ENCODE results near the gene SVEP1. TPM values are rescaled to one million over a fixed set of nuclear protein-coding genes. Genes with fewer than 3 reads are reported as not detected.
"Not testable (repeated sequence)": the region's sequence is repeated elsewhere in the genome, so short reads cannot be mapped to it uniquely, and the experiment has no call there.

The SVEP1 gene
- total and polyA plus RNA-seq, 2 donors (not counting 1 experiment from before 2014, with no cell fraction given) = not detected

GRCh38 chr9:110537841-110538646 lies 41.5 kb downstream of the SVEP1 start:
- no peaks in the 10 kb centered on the region for H3K4me1 Mint-ChIP-seq
- H3K27me3 Mint-ChIP-seq = peaks cover 4% of the 10 kb centered on the region
- TF ChIP-seq EZH2 (IDR thresholded peaks at IDR 0.05; ENCODE audit: borderline replicate concordance, insufficient read depth, low read depth, low read length, poor library complexity, severe bottlenecking) = no peak
- TF ChIP-seq, protein P1, sequence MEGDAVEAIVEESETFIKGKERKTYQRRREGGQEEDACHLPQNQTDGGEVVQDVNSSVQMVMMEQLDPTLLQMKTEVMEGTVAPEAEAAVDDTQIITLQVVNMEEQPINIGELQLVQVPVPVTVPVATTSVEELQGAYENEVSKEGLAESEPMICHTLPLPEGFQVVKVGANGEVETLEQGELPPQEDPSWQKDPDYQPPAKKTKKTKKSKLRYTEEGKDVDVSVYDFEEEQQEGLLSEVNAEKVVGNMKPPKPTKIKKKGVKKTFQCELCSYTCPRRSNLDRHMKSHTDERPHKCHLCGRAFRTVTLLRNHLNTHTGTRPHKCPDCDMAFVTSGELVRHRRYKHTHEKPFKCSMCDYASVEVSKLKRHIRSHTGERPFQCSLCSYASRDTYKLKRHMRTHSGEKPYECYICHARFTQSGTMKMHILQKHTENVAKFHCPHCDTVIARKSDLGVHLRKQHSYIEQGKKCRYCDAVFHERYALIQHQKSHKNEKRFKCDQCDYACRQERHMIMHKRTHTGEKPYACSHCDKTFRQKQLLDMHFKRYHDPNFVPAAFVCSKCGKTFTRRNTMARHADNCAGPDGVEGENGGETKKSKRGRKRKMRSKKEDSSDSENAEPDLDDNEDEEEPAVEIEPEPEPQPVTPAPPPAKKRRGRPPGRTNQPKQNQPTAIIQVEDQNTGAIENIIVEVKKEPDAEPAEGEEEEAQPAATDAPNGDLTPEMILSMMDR (IDR thresholded peaks at IDR 0.05) = no peak
- H3K4me1 ChIP-seq (ENCODE audit: control insufficient read depth in 2 of 2, insufficient read depth in 2 of 2, low read length in 2 of 2) = no peaks in the 10 kb centered on the region
- no peaks in the 10 kb centered on the region for H4K20me1 ChIP-seq (ENCODE audit: control insufficient read depth, insufficient read depth, low read length, poor library complexity, severe bottlenecking)
- no peak overlapping the region for H3K27ac Mint-ChIP-seq
- DNase-seq = no peak
- H3K4me3 Mint-ChIP-seq = no peak overlapping the region
- intact Hi-C loops (cut with micrococcal nuclease) = no loop called here
- H3K9ac ChIP-seq (ENCODE audit: low read length) = no peak overlapping the region
- H3K4me2 ChIP-seq (replicated peaks; ENCODE audit: low read depth, low read length, poor library complexity, severe bottlenecking) = no peak overlapping the region
- no peaks in the 10 kb centered on the region for H3K79me2 ChIP-seq (ENCODE audit: control insufficient read depth, insufficient read depth, low read length)
- POLR2A ChIA-PET = no interaction called here
- peaks cover 5% of the 10 kb centered on the region for H3K9me3 Mint-ChIP-seq (ENCODE audit: insufficient read depth)
- H2AFZ ChIP-seq (ENCODE audit: insufficient read depth, low read depth, low read length, poor library complexity, severe bottlenecking) = no peak overlapping the region
- CTCF ChIA-PET = no interaction called here
- no peaks in the 10 kb centered on the region for H3K27me3 ChIP-seq (replicated peaks in 1 of 4; ENCODE audit: control extremely low read depth in 1 of 4, control insufficient read depth in 3 of 4, insufficient read depth in 4 of 4, low read length in 3 of 4)
- no CpG with 5 or more reads among the region's 4 CpGs for WGBS (ENCODE audit: insufficient coverage)
- ATAC-seq (ENCODE audit: low read depth) = no peak
- H3K4me3 ChIP-seq (ENCODE audit: control extremely low read depth in 1 of 5, extremely low read depth in 1 of 5, insufficient read depth in 1 of 5, low read depth in 2 of 5, low read length in 4 of 5) = no peak overlapping the region
- H3K9me3 ChIP-seq (ENCODE audit: control extremely low read depth in 1 of 3, control insufficient read depth in 2 of 3, insufficient read depth in 1 of 3, low read length in 2 of 3) = no peaks in the 10 kb centered on the region
- H3K27ac ChIP-seq (ENCODE audit: low read length in 2 of 2) = no peak overlapping the region
- no peaks in the 10 kb centered on the region for H3K36me3 ChIP-seq (replicated peaks in 1 of 2; ENCODE audit: control extremely low read depth in 1 of 2, control insufficient read depth in 1 of 2, extremely low read depth in 1 of 2, insufficient read depth in 2 of 2, low read length in 1 of 2)

DNA sequence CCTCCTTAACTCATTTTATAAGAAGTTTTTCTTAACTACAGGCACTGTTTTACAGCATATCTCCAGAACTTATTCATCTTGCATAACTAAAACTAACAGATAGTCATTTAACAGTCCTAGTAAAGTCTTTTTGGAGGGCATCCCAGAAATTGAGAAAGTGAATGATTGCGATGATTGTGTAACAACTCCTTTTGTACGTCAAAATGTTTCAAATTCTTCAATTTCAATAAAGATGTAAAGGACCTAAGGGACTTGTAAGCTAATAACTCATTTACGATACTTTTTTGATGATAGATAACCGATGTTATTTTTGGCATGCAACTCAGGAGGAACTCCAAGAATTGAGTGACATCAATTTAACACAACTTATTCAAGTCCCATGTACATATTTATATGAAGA lies 42.7 kb downstream of the SVEP1 start:
- no peaks in the 10 kb centered on the region for H3K4me1 ChIP-seq (ENCODE audit: control insufficient read depth in 2 of 2, insufficient read depth in 2 of 2, low read length in 2 of 2)
- WGBS (ENCODE audit: insufficient coverage) = no CpG with 5 or more reads among the region's 4 CpGs
- H3K79me2 ChIP-seq (ENCODE audit: control insufficient read depth, insufficient read depth, low read length) = no peaks in the 10 kb centered on the region
- ChIA-PET POLR2A (no interaction called here), CTCF (no interaction called here)
- no peaks in the 10 kb centered on the region for H4K20me1 ChIP-seq (ENCODE audit: control insufficient read depth, insufficient read depth, low read length, poor library complexity, severe bottlenecking)
- Mint-ChIP-seq H3K27me3 (peaks cover 4% of the 10 kb centered on the region), H3K4me3 (no peak overlapping the region), H3K27ac (no peak overlapping the region), H3K9me3 (ENCODE audit: insufficient read depth) (peaks cover 5% of the 10 kb centered on the region), H3K4me1 (no peaks in the 10 kb centered on the region)
- no peak overlapping the region for H3K4me2 ChIP-seq (replicated peaks; ENCODE audit: low read depth, low read length, poor library complexity, severe bottlenecking)
- H3K9ac ChIP-seq (ENCODE audit: low read length) = no peak overlapping the region
- H3K9me3 ChIP-seq (ENCODE audit: control extremely low read depth in 1 of 3, control insufficient read depth in 2 of 3, insufficient read depth in 1 of 3, low read length in 2 of 3) = no peaks in the 10 kb centered on the region
- H3K27me3 ChIP-seq (replicated peaks in 1 of 4; ENCODE audit: control extremely low read depth in 1 of 4, control insufficient read depth in 3 of 4, insufficient read depth in 4 of 4, low read length in 3 of 4) = no peaks in the 10 kb centered on the region
- no peak for DNase-seq
- no peak overlapping the region for H3K27ac ChIP-seq (ENCODE audit: low read length in 2 of 2)
- intact Hi-C loops (cut with micrococcal nuclease) = no loop called here
- TF ChIP-seq EZH2 (IDR thresholded peaks at IDR 0.05; ENCODE audit: borderline replicate concordance, insufficient read depth, low read depth, low read length, poor library complexity, severe bottlenecking) = no peak
- TF ChIP-seq, protein P1 (IDR thresholded peaks at IDR 0.05) = no peak
- no peak for ATAC-seq (ENCODE audit: low read depth)
- H3K4me3 ChIP-seq (ENCODE audit: control extremely low read depth in 1 of 5, extremely low read depth in 1 of 5, insufficient read depth in 1 of 5, low read depth in 2 of 5, low read length in 4 of 5) = no peak overlapping the region
- no peaks in the 10 kb centered on the region for H3K36me3 ChIP-seq (replicated peaks in 1 of 2; ENCODE audit: control extremely low read depth in 1 of 2, control insufficient read depth in 1 of 2, extremely low read depth in 1 of 2, insufficient read depth in 2 of 2, low read length in 1 of 2)
- no peak overlapping the region for H2AFZ ChIP-seq (ENCODE audit: insufficient read depth, low read depth, low read length, poor library complexity, severe bottlenecking)

DNA sequence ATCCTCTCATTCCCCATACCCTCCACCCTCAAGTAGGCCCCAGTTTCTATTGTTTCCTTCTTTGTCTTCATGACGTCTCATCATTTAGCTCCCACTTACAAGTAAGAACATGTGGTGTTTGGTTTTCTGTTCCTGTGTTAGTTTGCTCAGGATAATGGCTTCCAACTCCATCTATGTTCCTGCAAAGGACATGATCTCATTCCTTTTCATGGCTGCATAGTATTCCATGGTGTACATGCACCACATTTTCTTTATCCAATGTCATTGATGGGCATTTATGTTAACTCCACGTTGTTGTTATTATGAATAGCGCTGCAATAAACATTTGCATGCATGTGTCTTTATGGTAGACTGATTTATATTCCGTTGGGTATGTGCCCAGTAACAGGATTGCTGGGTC lies 45.4 kb downstream of the SVEP1 start:
- ATAC-seq (ENCODE audit: low read depth); H3K4me2 ChIP-seq (replicated peaks; ENCODE audit: low read depth, low read length, poor library complexity, severe bottlenecking); H4K20me1 ChIP-seq (ENCODE audit: control insufficient read depth, insufficient read depth, low read length, poor library complexity, severe bottlenecking); H3K4me1 Mint-ChIP-seq; CTCF ChIA-PET; H3K4me3 Mint-ChIP-seq; H3K9me3 Mint-ChIP-seq (ENCODE audit: insufficient read depth); H3K79me2 ChIP-seq (ENCODE audit: control insufficient read depth, insufficient read depth, low read length); H3K9me3 ChIP-seq (ENCODE audit: control extremely low read depth in 1 of 3, control insufficient read depth in 2 of 3, insufficient read depth in 1 of 3, low read length in 2 of 3); H3K27me3 Mint-ChIP-seq; H3K9ac ChIP-seq (ENCODE audit: low read length); DNase-seq; H3K27ac Mint-ChIP-seq; POLR2A ChIA-PET; intact Hi-C loops (cut with micrococcal nuclease); H3K4me3 ChIP-seq (ENCODE audit: control extremely low read depth in 1 of 5, extremely low read depth in 1 of 5, insufficient read depth in 1 of 5, low read depth in 2 of 5, low read length in 4 of 5); H3K36me3 ChIP-seq (replicated peaks in 1 of 2; ENCODE audit: control extremely low read depth in 1 of 2, control insufficient read depth in 1 of 2, extremely low read depth in 1 of 2, insufficient read depth in 2 of 2, low read length in 1 of 2); H3K27ac ChIP-seq (ENCODE audit: low read length in 2 of 2); H2AFZ ChIP-seq (ENCODE audit: insufficient read depth, low read depth, low read length, poor library complexity, severe bottlenecking); H3K27me3 ChIP-seq (replicated peaks in 1 of 4; ENCODE audit: control extremely low read depth in 1 of 4, control insufficient read depth in 3 of 4, insufficient read depth in 4 of 4, low read length in 3 of 4); H3K4me1 ChIP-seq (ENCODE audit: control insufficient read depth in 2 of 2, insufficient read depth in 2 of 2, low read length in 2 of 2): not testable (repeated sequence)
- WGBS (ENCODE audit: insufficient coverage) = 87% methylated on average over 3 of the region's 4 CpGs

Data from B cell (primary cell).